NCI-H2107 treated with DMSO at 0.1 percent for 48 hours (cell line): ENCODE data around the gene KMT5B.

ENCODE experiments used
- DNase-seq: peaks from one replicate; lab custom pipeline; 2025; ENCODE audit not compliant: unreplicated experiment; lab: John Stamatoyannopoulos, UW

The KMT5B gene

GRCh38 chr11:68120273-68121066 lies 92.6 kb downstream of the KMT5B start:
- no peak for DNase-seq

DNA sequence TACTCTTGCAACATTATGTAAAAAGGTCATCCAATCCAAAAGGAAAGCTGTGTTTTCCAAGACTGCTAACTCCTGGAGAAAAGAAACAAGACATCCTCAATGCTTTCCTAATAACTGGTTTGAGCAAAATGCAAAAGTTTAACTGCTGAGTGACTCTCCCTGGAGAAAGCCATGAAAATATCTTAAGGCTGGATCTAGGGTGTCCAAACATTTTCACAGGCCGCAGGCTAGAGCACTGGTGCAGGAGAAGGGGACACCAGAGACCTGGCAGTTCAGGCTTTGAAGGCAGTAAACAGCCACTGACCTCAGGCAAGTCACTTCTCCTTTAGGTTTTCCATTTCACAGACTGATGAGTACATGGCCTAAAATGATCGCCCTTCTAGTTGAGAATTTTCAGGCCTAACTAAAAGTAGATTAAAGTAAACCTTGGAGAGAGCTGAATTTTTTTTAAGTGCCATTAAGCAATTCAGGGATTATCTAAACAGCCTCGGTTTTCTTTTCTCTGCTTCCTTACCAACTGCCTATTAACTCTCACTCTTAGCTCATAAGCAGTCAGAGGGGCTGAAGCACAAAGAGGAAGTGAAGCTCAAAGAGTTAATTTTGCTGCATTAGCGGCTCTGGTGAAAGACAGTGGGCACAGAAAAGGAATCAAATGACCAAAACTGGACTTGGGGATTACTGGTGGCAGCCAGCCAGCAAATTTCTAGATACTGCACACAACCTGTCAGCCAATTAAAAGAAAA lies 94.2 kb downstream of the KMT5B start:
- DNase-seq = no peak

GRCh38 chr11:68117853-68118470 lies 95.1 kb downstream of the KMT5B start:
- DNase-seq = no peak

- DNase-seq = no peak
Measured at GRCh38 chr11:68116974-68117373, 96.1 kb downstream of the KMT5B start.

DNA sequence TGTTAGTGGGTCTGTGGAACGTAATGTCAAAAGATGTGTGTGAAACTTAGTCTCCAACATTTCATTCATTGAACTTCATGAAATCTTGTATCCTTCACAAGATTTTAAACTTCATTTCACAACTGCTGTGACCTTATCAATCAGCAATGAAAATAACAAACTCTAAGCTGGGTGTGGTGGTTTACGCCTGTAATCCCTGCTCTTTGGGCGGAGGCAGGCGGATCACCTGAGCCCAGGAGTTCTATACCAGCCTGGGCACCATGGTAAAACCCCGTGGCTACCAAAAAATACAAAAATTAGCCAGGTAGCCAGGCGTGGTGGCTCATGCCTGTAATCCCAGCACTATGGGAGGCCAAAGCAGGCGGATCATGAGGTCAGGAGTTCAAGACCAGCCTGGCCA lies 97.0 kb downstream of the KMT5B start:
- no peak for DNase-seq

DNA sequence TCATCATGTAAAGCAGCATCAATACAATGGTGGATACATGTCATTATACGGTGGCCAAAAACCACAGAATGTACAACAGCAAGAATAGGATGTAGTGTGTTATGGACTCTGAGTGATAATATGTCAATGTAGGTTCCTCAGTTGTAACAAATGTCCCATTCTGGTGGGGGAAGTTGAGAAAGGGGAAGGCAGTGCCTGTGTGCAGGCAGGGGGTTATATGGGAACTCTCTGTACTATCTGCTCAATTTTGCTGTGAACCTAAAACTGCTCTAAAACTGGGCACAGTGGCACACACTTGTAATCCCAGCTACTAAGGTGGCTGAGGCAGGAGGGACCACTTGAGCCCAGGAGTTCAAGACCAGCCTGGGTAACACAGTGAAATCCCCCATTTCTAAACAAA lies 97.8 kb downstream of the KMT5B start:
- no peak for DNase-seq

GRCh38 chr11:68113986-68114385 lies 99.1 kb downstream of the KMT5B start:
- DNase-seq = no peak

DNA sequence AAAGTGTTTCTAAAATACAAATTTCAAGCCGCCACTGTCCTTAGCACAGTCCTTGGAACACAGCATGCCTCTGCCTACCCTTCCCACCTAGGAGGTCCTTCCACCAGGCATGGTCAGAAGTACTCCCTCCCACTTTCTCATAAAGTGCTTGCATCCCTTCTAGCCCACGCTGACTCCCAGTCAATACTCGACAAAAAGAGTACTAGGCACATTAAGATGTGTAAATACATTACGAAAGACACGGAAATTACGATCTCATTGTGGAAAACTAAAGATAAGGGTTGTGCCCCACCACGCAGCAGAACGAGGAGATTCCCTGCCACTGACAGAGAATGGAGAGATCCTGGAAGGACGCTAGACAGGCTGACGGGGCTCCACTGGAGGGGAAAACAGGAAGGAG lies 105.4 kb downstream of the KMT5B start:
- no peak for DNase-seq

DNA sequence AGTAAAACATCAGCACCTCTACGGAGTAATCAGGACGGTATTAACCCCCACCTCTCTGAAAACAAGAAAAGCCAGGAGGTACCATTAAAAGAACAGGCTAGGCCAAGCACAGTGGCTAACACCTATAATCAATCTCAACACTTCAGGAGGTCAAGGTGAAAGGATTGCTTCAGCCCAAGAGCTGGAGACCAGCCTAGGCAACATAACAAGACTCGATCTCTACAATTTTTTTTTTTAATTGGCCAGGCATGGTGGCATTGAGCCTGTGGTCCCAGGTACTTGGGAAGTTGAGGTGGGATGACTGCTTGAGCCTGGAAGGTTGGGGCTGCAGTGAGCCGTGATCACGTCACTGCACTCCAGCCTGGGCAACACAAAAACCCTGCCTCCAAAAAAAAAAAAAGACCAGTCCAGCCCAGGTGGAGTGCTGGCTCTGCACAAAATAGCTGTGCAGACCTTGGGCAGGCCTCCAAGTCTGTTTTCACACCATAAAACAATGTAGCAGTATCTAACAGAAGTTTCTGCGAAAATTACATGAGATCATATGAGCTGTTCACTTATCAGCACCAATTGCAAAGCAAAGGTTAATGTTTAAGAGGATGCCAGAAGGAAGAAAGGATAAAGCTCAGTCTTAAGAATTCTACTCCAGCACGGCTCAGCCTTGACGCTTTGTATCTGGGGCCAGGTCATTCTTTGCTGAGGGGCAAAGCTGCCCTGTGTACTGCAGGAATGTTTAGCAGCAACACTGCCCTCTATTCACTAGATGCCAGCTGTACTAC lies 106.7 kb downstream of the KMT5B start:
- DNase-seq = no peak
